Endothelial cell (in vitro differentiated cells): ENCODE results near the gene HBZ. TPM values are rescaled to one million over a fixed set of nuclear protein-coding genes. Genes with fewer than 3 reads are reported as not detected.
"Not testable (repeated sequence)": the region's sequence is repeated elsewhere in the genome, so short reads cannot be mapped to it uniquely, and the experiment has no call there.

Experiments
- DNase-seq: peaks from one replicate; pipeline ENCODE4 v3.0.0; 2021; ENCODE audit warnings: low spot score
- H3K27ac Mint-ChIP-seq: one replicate; pipeline ENCODE4 v1.8.0; 2021; ENCODE audit warnings: mixed read lengths, inconsistent platforms; ENCODE audit not compliant: unreplicated experiment
- H3K27me3 Mint-ChIP-seq: one replicate; pipeline ENCODE4 v1.8.0; 2021; ENCODE audit warnings: mild to moderate bottlenecking, moderate library complexity, mixed read lengths, inconsistent platforms; ENCODE audit not compliant: unreplicated experiment
- H3K36me3 Mint-ChIP-seq: one replicate; pipeline ENCODE4 v1.8.0; 2021; ENCODE audit warnings: mild to moderate bottlenecking, low read depth, mixed read lengths, inconsistent platforms; ENCODE audit not compliant: unreplicated experiment
- H3K4me1 Mint-ChIP-seq: one replicate; pipeline ENCODE4 v1.8.0; 2021; ENCODE audit warnings: mild to moderate bottlenecking, mixed read lengths, inconsistent platforms; ENCODE audit not compliant: unreplicated experiment
- H3K4me3 Mint-ChIP-seq: one replicate; pipeline ENCODE4 v1.8.0; 2021; ENCODE audit warnings: mild to moderate bottlenecking, mixed read lengths, inconsistent platforms; ENCODE audit not compliant: unreplicated experiment
- H3K9me3 Mint-ChIP-seq: one replicate; pipeline ENCODE4 v1.8.0; 2021; ENCODE audit warnings: mixed read lengths, inconsistent platforms; ENCODE audit not compliant: unreplicated experiment
- CTCF ChIP-seq: fragments of 200-600 bp; sonication (generic); IDR thresholded peaks from one replicate; pipeline ENCODE4 v1.5.0; 2021; ENCODE audit warnings: antibody characterized with exemption; ENCODE audit not compliant: unreplicated experiment
- total RNA-seq: library from RNA; stranded (reverse); fragmentation: NEBNext Ultra II Directional; extraction: Animal tissue kit (Norgen Biotek cat#: 25700); gene quantifications from one replicate; pipeline ENCODE4 v1.2.1, GENCODE V29; 2021; ENCODE audit not compliant: unreplicated experiment

Gene HBZ
- total RNA-seq, 1 donor from 2014 or later: not detected

GRCh38 chr16:162271-162991 lies 10.0 kb downstream of the HBZ start:
- Mint-ChIP-seq H3K4me1 (no peaks in the 10 kb centered on the region), H3K36me3 (no peaks in the 10 kb centered on the region), H3K4me3 (no peak overlapping the region), H3K27me3 (peaks cover 15% of the 10 kb centered on the region), H3K9me3 (no peaks in the 10 kb centered on the region), H3K27ac (no peak overlapping the region)
- TF ChIP-seq CTCF: no peak
- DNase-seq: no peak

GRCh38 chr16:163139-163538 lies 10.7 kb downstream of the HBZ start:
- not testable (repeated sequence) for H3K4me1 Mint-ChIP-seq, H3K36me3 Mint-ChIP-seq, H3K4me3 Mint-ChIP-seq, H3K9me3 Mint-ChIP-seq, DNase-seq, H3K27ac Mint-ChIP-seq
- peaks cover 15% of the 10 kb centered on the region for H3K27me3 Mint-ChIP-seq

GRCh38 chr16:163696-164095 lies 11.3 kb downstream of the HBZ start:
- not testable (repeated sequence) for H3K9me3 Mint-ChIP-seq, H3K4me1 Mint-ChIP-seq, H3K27ac Mint-ChIP-seq, H3K36me3 Mint-ChIP-seq, DNase-seq, H3K4me3 Mint-ChIP-seq
- H3K27me3 Mint-ChIP-seq: peaks cover 20% of the 10 kb centered on the region

GRCh38 chr16:164134-164823 lies 11.8 kb downstream of the HBZ start:
- H3K4me3 Mint-ChIP-seq, H3K4me1 Mint-ChIP-seq, DNase-seq, H3K27ac Mint-ChIP-seq, H3K9me3 Mint-ChIP-seq, H3K36me3 Mint-ChIP-seq: not testable (repeated sequence)
- H3K27me3 Mint-ChIP-seq: peaks cover 21% of the 10 kb centered on the region

GRCh38 chr16:164827-165538 lies 12.5 kb downstream of the HBZ start:
- no peaks in the 10 kb centered on the region for H3K4me1 Mint-ChIP-seq
- H3K36me3 Mint-ChIP-seq: no peaks in the 10 kb centered on the region
- TF ChIP-seq CTCF: no peak
- DNase-seq: no peak
- no peak overlapping the region for H3K27ac Mint-ChIP-seq
- H3K9me3 Mint-ChIP-seq: no peaks in the 10 kb centered on the region
- H3K27me3 Mint-ChIP-seq: peaks cover 23% of the 10 kb centered on the region
- H3K4me3 Mint-ChIP-seq: no peak overlapping the region

GRCh38 chr16:165539-166374 lies 13.3 kb downstream of the HBZ start, which contains the start of gene HBM:
TSS of gene HBM (plus strand) at chr16:165978. CDS start at chr16:165998, 20 bp downstream.
- no peak for DNase-seq
- peaks cover 1% of the 10 kb centered on the region for H3K36me3 Mint-ChIP-seq
- H3K27ac Mint-ChIP-seq: no peak within 1 kb of the TSS
- no peaks in the 10 kb centered on the region for H3K4me1 Mint-ChIP-seq
- H3K4me3 Mint-ChIP-seq: no peak within 1 kb of the TSS
- peaks cover 29% of the 10 kb centered on the region for H3K27me3 Mint-ChIP-seq
- TF ChIP-seq CTCF: no peak
- H3K9me3 Mint-ChIP-seq: no peaks in the 10 kb centered on the region
